HepG2 (cell line): Measurements from ENCODE around the gene INO80B. TPM values are rescaled to one million over a fixed set of nuclear protein-coding genes. Genes with fewer than 3 reads are reported as not detected.

ENCODE experiments used
- ATAC-seq: fragments of 200-7000 bp; cut with Tn5 transposase; 3 replicates; pipeline ENCODE4 v1.9.1; 2020; ENCODE audit warnings: mild to moderate bottlenecking, moderate library complexity
- BruUV-seq: library from RNA; stranded (reverse); fragments of 400-500 nt; replicated peaks from 2 replicates; lab custom pipeline; 2021; lab: Mats Ljungman, UMichigan
- CTCF ChIA-PET: fragments of 300-600 bp; formaldehyde crosslinking; extraction: SDS; loops from one replicate; lab custom pipeline; 2021; ENCODE audit warnings: low total read pairs, inconsistent platforms, low intra/inter-chr PET ratio; lab: Yijun Ruan, JAX
- POLR2A ChIA-PET: fragments of 350-600 bp; sonication (Branson Sonifier 250); formaldehyde crosslinking; loops from one replicate; lab custom pipeline; 2020; ENCODE audit warnings: antibody characterized with exemption, inconsistent platforms; lab: Yijun Ruan, JAX
- DNase-seq: peaks from one replicate; pipeline ENCODE4 v3.0.0-alpha.2; 2015; ENCODE audit warnings: low spot score
- FAIRE-seq: peaks from 3 replicates; lab custom pipeline; 2011; peaks lifted over from hg19 to GRCh38; lab: Jason Lieb, UNC
- H2AFZ ChIP-seq: one replicate; pipeline ENCODE4 v1.6.1; 2011; ENCODE audit warnings: low read length, inconsistent platforms
- H3K27ac ChIP-seq: fragments of 300-600 bp; 3 replicates; pipeline ENCODE4 v1.8.0; 2011; ENCODE audit warnings: mixed run types, mild to moderate bottlenecking, mixed read lengths, low read length, inconsistent platforms; ENCODE audit not compliant: insufficient read depth; ENCODE audit errors: extremely low read length
- H3K27me3 ChIP-seq, 2 experiments: fragments of 200-600 bp in 1 of 2; 2 replicates in 1 of 2; 3 replicates in 1 of 2; pipeline versions ENCODE4 v1.6.0 to v1.8.0; 2011; ENCODE audit warnings: low read length in 2 of 2, mild to moderate bottlenecking in 2 of 2, moderate library complexity in 2 of 2, inconsistent platforms in 1 of 2; ENCODE audit not compliant: insufficient read depth in 2 of 2, control insufficient read depth in 1 of 2
- H3K36me3 ChIP-seq, 2 experiments: fragments of 200-600 bp in 1 of 2; replicated peaks in 1 of 2; 2 replicates in 1 of 2; 3 replicates in 1 of 2; pipeline versions ENCODE4 v1.5.1 to v1.8.0; 2011; ENCODE audit warnings: low read length in 2 of 2, inconsistent platforms in 1 of 2; ENCODE audit not compliant: insufficient read depth in 2 of 2, control insufficient read depth in 1 of 2
- H3K4me1 ChIP-seq: 2 replicates; pipeline ENCODE4 v1.5.1; 2012; ENCODE audit warnings: low read length, inconsistent platforms; ENCODE audit not compliant: insufficient read depth
- H3K4me2 ChIP-seq: 2 replicates; pipeline ENCODE4 v1.6.0; 2011; ENCODE audit warnings: low read depth, low read length, inconsistent platforms
- H3K4me3 ChIP-seq, 3 experiments: fragments of 200-600 bp in 1 of 3; sonication (generic), shearing (Covaris generic) in 1 of 3; replicated peaks in 1 of 3; 2 replicates each; pipeline ENCODE4 v1.5.1; 2011 to 2016; ENCODE audit warnings: low read length in 3 of 3, inconsistent platforms in 2 of 3, low read depth in 2 of 3, mild to moderate bottlenecking in 2 of 3, control low read depth in 1 of 3, mixed read lengths in 1 of 3; ENCODE audit not compliant: insufficient read depth in 1 of 3
- H3K79me2 ChIP-seq: one replicate; pipeline ENCODE4 v1.6.1; 2011; ENCODE audit warnings: low read length, inconsistent platforms; ENCODE audit not compliant: insufficient read depth
- H3K9ac ChIP-seq: 2 replicates; pipeline ENCODE4 v1.6.0; 2011; ENCODE audit warnings: mild to moderate bottlenecking, low read depth, low read length, inconsistent platforms; ENCODE audit not compliant: insufficient read depth
- H3K9me3 ChIP-seq: 2 replicates; pipeline ENCODE4 v1.5.1; 2012; ENCODE audit warnings: mild to moderate bottlenecking, low read length
- H4K20me1 ChIP-seq: 2 replicates; pipeline ENCODE4 v1.6.0; 2011; ENCODE audit warnings: inconsistent platforms, mild to moderate bottlenecking, low read length, moderate library complexity; ENCODE audit not compliant: insufficient read depth
- E2F5 ChIP-seq: sonication (generic); formaldehyde crosslinking; conservative IDR thresholded peaks from 2 replicates; pipeline ENCODE4 v1.4.0; 2020; ENCODE audit warnings: missing genetic modification reagents
- HNF1A ChIP-seq, 2 experiments: sonication (generic) in 1 of 2; formaldehyde crosslinking in 1 of 2; IDR thresholded peaks; 2 replicates each; pipeline versions ENCODE4 v1.4.0 to v1.6.1; 2016 to 2020; ENCODE audit warnings: borderline replicate concordance in 1 of 2, low read depth in 1 of 2, mild to moderate bottlenecking in 1 of 2, missing genetic modification reagents in 1 of 2
- IRF1 ChIP-seq: sonication (generic); formaldehyde crosslinking; IDR thresholded peaks from 2 replicates; pipeline ENCODE4 v1.4.0; 2020; ENCODE audit warnings: low read depth, mild to moderate bottlenecking, missing genetic modification reagents
- LBX2 ChIP-seq: sonication (generic); formaldehyde crosslinking; IDR thresholded peaks from 2 replicates; pipeline ENCODE4 v1.5.0; 2020; ENCODE audit warnings: missing genetic modification reagents, mild to moderate bottlenecking, borderline replicate concordance
- RNF219 ChIP-seq: sonication (generic); formaldehyde crosslinking; IDR thresholded peaks from 2 replicates; pipeline ENCODE4 v1.5.0; 2020; ENCODE audit warnings: mild to moderate bottlenecking, missing genetic modification reagents
- TBL1XR1 ChIP-seq: fragments of 150-350 bp; IDR thresholded peaks from 2 replicates; pipeline ENCODE4 v1.6.1; 2014; ENCODE audit warnings: borderline replicate concordance, low read length; ENCODE audit not compliant: partially characterized antibody
- ZNF274 ChIP-seq: sonication (generic); formaldehyde crosslinking; IDR thresholded peaks from 2 replicates; pipeline ENCODE4 v1.5.1; 2020; ENCODE audit warnings: mild to moderate bottlenecking, missing genetic modification reagents
- ZNF296 ChIP-seq: sonication (generic); formaldehyde crosslinking; conservative IDR thresholded peaks from 2 replicates; pipeline ENCODE4 v1.5.0; 2020; ENCODE audit warnings: mild to moderate bottlenecking, missing genetic modification reagents
- ZNF496 ChIP-seq: sonication (generic); formaldehyde crosslinking; IDR thresholded peaks from 2 replicates; pipeline ENCODE4 v1.8.1; 2023; ENCODE audit warnings: mild to moderate bottlenecking, moderate library complexity, missing genetic modification reagents; ENCODE audit not compliant: insufficient replicate concordance
- ZNF513 ChIP-seq: sonication (generic); formaldehyde crosslinking; conservative IDR thresholded peaks from 2 replicates; pipeline ENCODE4 v1.5.0; 2020; ENCODE audit warnings: missing genetic modification reagents
- ZNF639 ChIP-seq: conservative IDR thresholded peaks from 2 replicates; pipeline ENCODE4 v1.6.1; 2018; ENCODE audit warnings: missing genetic modification reagents
- WGBS: methylation state at CpG from one replicate; pipeline ENCODE4 v1.1.6; 2017; ENCODE audit warnings: low lambda C conversion rate; 5-methylcytosine and 5-hydroxymethylcytosine counted together
- in situ Hi-C: cut with HindIII; loops from 2 replicates; pipeline ENCODE4 v1.10.0; 2017; ENCODE audit warnings: low pct_unique_long_range_greater_than_20kb; ENCODE audit not compliant: extremely low pct_ligation_motif_present
- intact Hi-C: fragments of 100-400 bp; cut with micrococcal nuclease; formaldehyde crosslinking; loops from one replicate; pipeline ENCODE4 v1.10.0; 2022; ENCODE audit not compliant: unreplicated experiment
- polyA plus RNA-seq, 8 experiments: library from polyadenylated mRNA; depleted of rRNA in 3 of 8; stranded (reverse) in 7 of 8; unstranded in 1 of 8; fragments of >200 nt; fragmentation: Illumina TruSeq in 4 of 8; extraction: Trizol in 4 of 8; gene quantifications; 2 replicates each; pipeline versions ENCODE4 v1.2.1 to v1.2.3, GENCODE V29; 2011 to 2016; ENCODE audit warnings: low read depth in 4 of 8, missing spikeins in 1 of 8, mixed read lengths in 1 of 8; ENCODE audit not compliant: insufficient read depth in 1 of 8
- total RNA-seq, 5 experiments: library from RNA; depleted of rRNA; stranded (reverse); fragments of >200 nt; fragmentation: Illumina TruSeq; extraction: Trizol; gene quantifications; 2 replicates each; pipeline ENCODE4 v1.2.3, GENCODE V29; 2016; ENCODE audit warnings: low read depth in 1 of 5

The INO80B gene
- total and polyA plus RNA-seq, 2 of the 13 experiments (the other 11 are each of a cell fraction or from before 2014, with no cell fraction given), result 6.2 to 14.5 TPM

- WGBS, result 58% methylated on average over 2 of the region's 2 CpGs
- Histone ChIP-seq H2AFZ (no peak overlapping the region), H3K4me2 (peak overlapping the region; percentile 75; the same call in 1 of the 2 replicates), H3K4me1 (peaks cover 66% of the 10 kb centered on the region), H3K27me3 (no peaks in the 10 kb centered on the region), H4K20me1 (no peaks in the 10 kb centered on the region), H3K36me3 (no peaks in the 10 kb centered on the region), H3K27ac (no peak overlapping the region), H3K79me2 (no peaks in the 10 kb centered on the region), H3K4me3 (no peak overlapping the region), H3K9ac (no peak overlapping the region), H3K9me3 (no peaks in the 10 kb centered on the region)
- FAIRE-seq, result no peak
- in situ Hi-C loops, result no loop called here
- no peak for ATAC-seq
- DNase-seq, result no peak
- no TSS peak for BruUV-seq
- intact Hi-C loops, result no loop called here
- POLR2A ChIA-PET, result interaction anchor here (1.3 to 11.6 kb wide), 4 partner anchors 7 to 32 kb away, joined by 3 to 342 read pairs (median 13); partner anchors contain the start of genes INO80B and WBP1
- CTCF ChIA-PET, result no interaction called here
- TF ChIP-seq ZNF639 (CRISPR knock-in tag) (no peak), ZNF274 (no peak), RNF219 (CRISPR knock-in tag) (0 out of 2 replicates have a peak, but pooled peaks have one; percentile 59), ZNF513 (CRISPR knock-in tag) (no peak), E2F5 (no peak), ZNF296 (CRISPR knock-in tag) (no peak), ZNF496 (CRISPR knock-in tag) (no peak), TBL1XR1 (no peak), IRF1 (CRISPR knock-in tag) (no peak), LBX2 (CRISPR knock-in tag) (no peak), HNF1A (IDR thresholded peaks at IDR 0.05; ENCODE audit: low read depth) (0 out of 2 replicates have a peak, but pooled peaks have one; percentile 19), HNF1A (CRISPR knock-in tag; IDR thresholded peaks at IDR 0.05; ENCODE audit: borderline replicate concordance) (no peak)
These were observed 6.1 kb upstream of the INO80B start for GRCh38 chr2:74448771-74449170.
